ENCODE data around the gene ROMO1.
"Not testable (repeated sequence)": the region's sequence is repeated elsewhere in the genome, so short reads cannot be mapped to it uniquely, and the experiment has no call there.

ROMO1 gene

GRCh38 chr20:35732644-35732982 lies 33.4 kb downstream of the ROMO1 start:
- FAIRE-seq: no peak

GRCh38 chr20:35734374-35734773 lies 35.2 kb downstream of the ROMO1 start:
- FAIRE-seq: no peak

GRCh38 chr20:35734777-35735649 lies 35.8 kb downstream of the ROMO1 start:
- no peak for FAIRE-seq

- no peak for FAIRE-seq
Observed at GRCh38 chr20:35735826-35736470, 36.7 kb downstream of the ROMO1 start.

GRCh38 chr20:35737865-35738333 lies 38.7 kb downstream of the ROMO1 start:
- no peak for FAIRE-seq

GRCh38 chr20:35738410-35739179 lies 39.4 kb downstream of the ROMO1 start:
- no peak for FAIRE-seq

- FAIRE-seq: peak; percentile 49
Observed at GRCh38 chr20:35739294-35740163, 40.3 kb downstream of the ROMO1 start.

- peak; percentile 97 for FAIRE-seq
Observed at GRCh38 chr20:35741892-35742740, 42.9 kb downstream of the ROMO1 start, which contains the start of gene RBM39. Gene RBM39 (minus strand): TSS chr20:35742260. CDS start chr20:35740874, 1,386 bp downstream.

- FAIRE-seq: peak; percentile 67
Observed at GRCh38 chr20:35742741-35743523, 43.7 kb downstream of the ROMO1 start.

- no peak for FAIRE-seq
Observed at GRCh38 chr20:35743693-35744491, 44.7 kb downstream of the ROMO1 start.

GRCh38 chr20:35744492-35744841 lies 45.3 kb downstream of the ROMO1 start:
- FAIRE-seq: not testable (repeated sequence)

All from G401.6 (cell line).